ENCODE measurements around the gene MBD3L2. TPM values are rescaled to one million over a fixed set of nuclear protein-coding genes. Genes with fewer than 3 reads are reported as not detected.
"Not testable (repeated sequence)": the region's sequence is repeated elsewhere in the genome, so short reads cannot be mapped to it uniquely, and the experiment has no call there.

MBD3L2 gene
- total RNA-seq, 6 experiments from 2014 or later = not detected

GRCh38 chr19:7007859-7008258 lies 41.3 kb upstream of the MBD3L2 start:
- H3K9me3 Mint-ChIP-seq = peaks cover 17% of the 10 kb centered on the region
- TF ChIP-seq CTCF (IDR thresholded peaks at IDR 0.05) = no peak

GRCh38 chr19:7010722-7011593 lies 38.2 kb upstream of the MBD3L2 start:
- no peak for DNase-seq
- no peak for TF ChIP-seq CTCF (IDR thresholded peaks at IDR 0.05)
- peaks cover 17% of the 10 kb centered on the region for H3K9me3 Mint-ChIP-seq
- H3K4me1 Mint-ChIP-seq (ENCODE audit: low read depth) = no peaks in the 10 kb centered on the region
- peaks cover 10% of the 10 kb centered on the region for H3K36me3 Mint-ChIP-seq (ENCODE audit: low read depth)
- H3K4me3 Mint-ChIP-seq = no peak overlapping the region
- peaks cover 6% of the 10 kb centered on the region for H3K27me3 Mint-ChIP-seq (ENCODE audit: insufficient read depth)
- H3K27ac Mint-ChIP-seq = no peak overlapping the region

More at GRCh38 chr19:7007859-7008258, 41.3 kb upstream of the MBD3L2 start:
- no peak for DNase-seq
- Mint-ChIP-seq H3K36me3 (ENCODE audit: low read depth) (peaks cover 10% of the 10 kb centered on the region), H3K27me3 (ENCODE audit: insufficient read depth) (peaks cover 6% of the 10 kb centered on the region), H3K27ac (no peak overlapping the region), H3K4me1 (ENCODE audit: low read depth) (no peaks in the 10 kb centered on the region), H3K4me3 (no peak overlapping the region)

- Mint-ChIP-seq H3K4me3 (no peak overlapping the region), H3K36me3 (ENCODE audit: low read depth) (peaks cover 5% of the 10 kb centered on the region; the same call in 1 of the 2 replicates), H3K27me3 (ENCODE audit: insufficient read depth) (peaks cover 6% of the 10 kb centered on the region), H3K27ac (no peak overlapping the region), H3K9me3 (peaks cover 9% of the 10 kb centered on the region; the same call in 1 of the 2 replicates), H3K4me1 (ENCODE audit: low read depth) (no peaks in the 10 kb centered on the region)
- peak; percentile 2 for DNase-seq
- no peak for TF ChIP-seq CTCF (IDR thresholded peaks at IDR 0.05)
These were observed 35.4 kb upstream of the MBD3L2 start for GRCh38 chr19:7013678-7014077.

- Mint-ChIP-seq H3K27me3 (ENCODE audit: insufficient read depth) (no peaks in the 10 kb centered on the region), H3K27ac (no peak overlapping the region), H3K4me3 (no peak overlapping the region), H3K9me3 (no peaks in the 10 kb centered on the region; the same call in 1 of the 2 replicates), H3K36me3 (ENCODE audit: low read depth) (no peaks in the 10 kb centered on the region), H3K4me1 (ENCODE audit: low read depth) (no peaks in the 10 kb centered on the region)
- DNase-seq = no peak
- TF ChIP-seq CTCF (IDR thresholded peaks at IDR 0.05) = no peak
These were observed 30.3 kb upstream of the MBD3L2 start for GRCh38 chr19:7018828-7019227.

- not testable (repeated sequence) for H3K4me3 Mint-ChIP-seq; H3K4me1 Mint-ChIP-seq (ENCODE audit: low read depth); H3K9me3 Mint-ChIP-seq; DNase-seq; H3K27me3 Mint-ChIP-seq (ENCODE audit: insufficient read depth); H3K27ac Mint-ChIP-seq; H3K36me3 Mint-ChIP-seq (ENCODE audit: low read depth)
These were observed 27.8 kb upstream of the MBD3L2 start, which contains the start of gene MBD3L2B for GRCh38 chr19:7021331-7021730. TSS of gene MBD3L2B (minus strand) at chr19:7021431. CDS start at chr19:7021397, 34 bp downstream.

GRCh38 chr19:7028790-7029189 lies 20.3 kb upstream of the MBD3L2 start:
- not testable (repeated sequence) for H3K4me3 Mint-ChIP-seq

GRCh38 chr19:7030278-7030677 lies 18.8 kb upstream of the MBD3L2 start, which contains the start of gene MBD3L5:
TSS of gene MBD3L5 (plus strand) at chr19:7030578. CDS start at chr19:7030612, 34 bp downstream.
- H3K9me3 Mint-ChIP-seq = not testable (repeated sequence)

More at GRCh38 chr19:7028790-7029189, 20.3 kb upstream of the MBD3L2 start:
- not testable (repeated sequence) for H3K36me3 Mint-ChIP-seq (ENCODE audit: low read depth); H3K4me1 Mint-ChIP-seq (ENCODE audit: low read depth); DNase-seq; H3K27me3 Mint-ChIP-seq (ENCODE audit: insufficient read depth); H3K9me3 Mint-ChIP-seq; H3K27ac Mint-ChIP-seq

GRCh38 chr19:7040079-7040478 lies 9.0 kb upstream of the MBD3L2 start, which contains the start of gene MBD3L4:
TSS of gene MBD3L4 (minus strand) at chr19:7040179. CDS start at chr19:7040144, 35 bp downstream.
- not testable (repeated sequence) for H3K9me3 Mint-ChIP-seq; H3K4me1 Mint-ChIP-seq (ENCODE audit: low read depth); H3K27me3 Mint-ChIP-seq (ENCODE audit: insufficient read depth); DNase-seq; H3K36me3 Mint-ChIP-seq (ENCODE audit: low read depth); H3K27ac Mint-ChIP-seq; H3K4me3 Mint-ChIP-seq

More at GRCh38 chr19:7030278-7030677, 18.8 kb upstream of the MBD3L2 start, which contains the start of gene MBD3L5:
- not testable (repeated sequence) for H3K27me3 Mint-ChIP-seq (ENCODE audit: insufficient read depth); H3K36me3 Mint-ChIP-seq (ENCODE audit: low read depth); H3K27ac Mint-ChIP-seq; H3K4me3 Mint-ChIP-seq; DNase-seq; H3K4me1 Mint-ChIP-seq (ENCODE audit: low read depth)

- not testable (repeated sequence) for H3K9me3 Mint-ChIP-seq; H3K27me3 Mint-ChIP-seq (ENCODE audit: insufficient read depth); H3K27ac Mint-ChIP-seq; H3K4me1 Mint-ChIP-seq (ENCODE audit: low read depth); DNase-seq; H3K36me3 Mint-ChIP-seq (ENCODE audit: low read depth); H3K4me3 Mint-ChIP-seq
These were observed 7.6 kb upstream of the MBD3L2 start for GRCh38 chr19:7041563-7041962.

GRCh38 chr19:7051421-7051820 lies 2.3 kb downstream of the MBD3L2 start:
- DNase-seq; H3K4me3 Mint-ChIP-seq; H3K27ac Mint-ChIP-seq; H3K4me1 Mint-ChIP-seq (ENCODE audit: low read depth); H3K9me3 Mint-ChIP-seq; H3K36me3 Mint-ChIP-seq (ENCODE audit: low read depth); H3K27me3 Mint-ChIP-seq (ENCODE audit: insufficient read depth): not testable (repeated sequence)
